Epithelial cell of prostate (primary cell): ENCODE measurements around the gene TM4SF20.

Experiments used
- DNase-seq: peaks from one replicate; pipeline ENCODE4 v3.0.0-alpha.2; 2011; ENCODE audit warnings: low read depth, low spot score
- H3K27ac ChIP-seq: fragments of 450-650 bp; 2 replicates; pipeline ENCODE4 v1.5.1; 2017; ENCODE audit warnings: mild to moderate bottlenecking

Gene TM4SF20

GRCh38 chr2:227379095-227379494, at the start of gene TM4SF20:
Gene TM4SF20, minus strand, starts transcription at chr2:227379306. Its CDS starts 38 bp downstream, at chr2:227379268.
- peak within 1 kb of the TSS; percentile 72 for H3K27ac ChIP-seq
- DNase-seq: no peak

- no peak overlapping the region for H3K27ac ChIP-seq
- DNase-seq: no peak
These were observed 49.7 kb upstream of the TM4SF20 start for GRCh38 chr2:227428731-227429285.

GRCh38 chr2:227423656-227424499, 44.8 kb upstream of the TM4SF20 start:
- H3K27ac ChIP-seq: no peak overlapping the region
- no peak for DNase-seq

- no peak for DNase-seq
- H3K27ac ChIP-seq: no peak overlapping the region
These were observed 41.3 kb upstream of the TM4SF20 start for GRCh38 chr2:227420087-227421052.

- H3K27ac ChIP-seq: no peak overlapping the region
- no peak for DNase-seq
These were observed 37.6 kb upstream of the TM4SF20 start for GRCh38 chr2:227416701-227417100.

GRCh38 chr2:227415538-227416424, 36.7 kb upstream of the TM4SF20 start:
- peak overlapping the region; percentile 54 for H3K27ac ChIP-seq
- peak; percentile 39 for DNase-seq

- DNase-seq: peak; percentile 78
These were observed 35.7 kb upstream of the TM4SF20 start for GRCh38 chr2:227414846-227415245.

GRCh38 chr2:227413371-227413770, 34.3 kb upstream of the TM4SF20 start:
- no peak overlapping the region for H3K27ac ChIP-seq
- DNase-seq: no peak

More at GRCh38 chr2:227414846-227415245, 35.7 kb upstream of the TM4SF20 start:
- peak overlapping the region; percentile 54 for H3K27ac ChIP-seq

- H3K27ac ChIP-seq: no peak overlapping the region
- DNase-seq: no peak
These were observed 33.8 kb upstream of the TM4SF20 start for GRCh38 chr2:227412877-227413276.

- peak overlapping the region; percentile 73 for H3K27ac ChIP-seq
- no peak for DNase-seq
These were observed 32.9 kb upstream of the TM4SF20 start for GRCh38 chr2:227411990-227412350.

- DNase-seq: peak; percentile 97
- H3K27ac ChIP-seq: peak overlapping the region; percentile 73
These were observed 32.3 kb upstream of the TM4SF20 start for GRCh38 chr2:227411320-227411989.

GRCh38 chr2:227410191-227410590, 31.1 kb upstream of the TM4SF20 start:
- DNase-seq: no peak
- H3K27ac ChIP-seq: no peak overlapping the region

- H3K27ac ChIP-seq: peak overlapping the region; percentile 75
- peak; percentile 34 for DNase-seq
These were observed 28.6 kb upstream of the TM4SF20 start for GRCh38 chr2:227407591-227408151.

- H3K27ac ChIP-seq: peak overlapping the region; percentile 75
- peak; percentile 80 for DNase-seq
These were observed 27.3 kb upstream of the TM4SF20 start for GRCh38 chr2:227406177-227407031.

GRCh38 chr2:227404585-227405271, 25.6 kb upstream of the TM4SF20 start:
- no peak overlapping the region for H3K27ac ChIP-seq
- DNase-seq: no peak

- DNase-seq: peak; percentile 61
- H3K27ac ChIP-seq: no peak overlapping the region
These were observed 23.9 kb upstream of the TM4SF20 start for GRCh38 chr2:227402959-227403358.

- no peak for DNase-seq
- H3K27ac ChIP-seq: no peak overlapping the region
These were observed 23.2 kb upstream of the TM4SF20 start for GRCh38 chr2:227402321-227402720.
